Glutamatergic neuron (in vitro differentiated cells): ENCODE results near the gene DNM3. TPM values are rescaled to one million over a fixed set of nuclear protein-coding genes. Genes with fewer than 3 reads are reported as not detected.
A peak's percentile ranks its signal among the peaks of the same experiment; 100 is the strongest.

Experiments
- DNase-seq: peaks from one replicate; pipeline ENCODE4 v3.0.0; 2022
- H3K27ac Mint-ChIP-seq: one replicate; pipeline ENCODE4 v1.8.0; 2020; ENCODE audit warnings: mild to moderate bottlenecking, mixed read lengths, inconsistent platforms; ENCODE audit not compliant: unreplicated experiment
- H3K27me3 Mint-ChIP-seq: one replicate; pipeline ENCODE4 v1.8.0; 2020; ENCODE audit warnings: mild to moderate bottlenecking, moderate library complexity, mixed read lengths, inconsistent platforms; ENCODE audit not compliant: unreplicated experiment
- H3K36me3 Mint-ChIP-seq: one replicate; pipeline ENCODE4 v1.8.0; 2020; ENCODE audit warnings: mild to moderate bottlenecking, mixed read lengths, inconsistent platforms; ENCODE audit not compliant: unreplicated experiment
- H3K4me1 Mint-ChIP-seq: one replicate; pipeline ENCODE4 v1.8.0; 2020; ENCODE audit warnings: mild to moderate bottlenecking, low read depth, mixed read lengths, inconsistent platforms; ENCODE audit not compliant: unreplicated experiment
- H3K4me3 Mint-ChIP-seq: one replicate; pipeline ENCODE4 v1.8.0; 2020; ENCODE audit warnings: mild to moderate bottlenecking, mixed read lengths, inconsistent platforms; ENCODE audit not compliant: unreplicated experiment
- H3K9me3 Mint-ChIP-seq: one replicate; pipeline ENCODE4 v1.8.0; 2020; ENCODE audit warnings: mild to moderate bottlenecking, moderate library complexity, mixed read lengths, inconsistent platforms; ENCODE audit not compliant: unreplicated experiment
- total RNA-seq: library from RNA; stranded (reverse); fragmentation: NEBNext Ultra II Directional; extraction: Animal tissue kit (Norgen Biotek cat#: 25700); gene quantifications from one replicate; pipeline ENCODE4 v1.2.1, GENCODE V29; 2021; ENCODE audit not compliant: unreplicated experiment
- TF ChIP-seq, protein P1 (sequence below): fragments of 200-600 bp; sonication (generic); IDR thresholded peaks from one replicate; pipeline ENCODE4 v1.5.0; 2021; ENCODE audit not compliant: partially characterized antibody, unreplicated experiment

Gene DNM3
- total RNA-seq, 1 donor from 2014 or later = 11.4 TPM

- Mint-ChIP-seq H3K4me1 (no peaks in the 10 kb centered on the region), H3K36me3 (no peaks in the 10 kb centered on the region), H3K4me3 (no peak overlapping the region), H3K9me3 (no peaks in the 10 kb centered on the region), H3K27me3 (no peaks in the 10 kb centered on the region), H3K27ac (no peak overlapping the region)
- no peak for DNase-seq
- TF ChIP-seq, protein P1, sequence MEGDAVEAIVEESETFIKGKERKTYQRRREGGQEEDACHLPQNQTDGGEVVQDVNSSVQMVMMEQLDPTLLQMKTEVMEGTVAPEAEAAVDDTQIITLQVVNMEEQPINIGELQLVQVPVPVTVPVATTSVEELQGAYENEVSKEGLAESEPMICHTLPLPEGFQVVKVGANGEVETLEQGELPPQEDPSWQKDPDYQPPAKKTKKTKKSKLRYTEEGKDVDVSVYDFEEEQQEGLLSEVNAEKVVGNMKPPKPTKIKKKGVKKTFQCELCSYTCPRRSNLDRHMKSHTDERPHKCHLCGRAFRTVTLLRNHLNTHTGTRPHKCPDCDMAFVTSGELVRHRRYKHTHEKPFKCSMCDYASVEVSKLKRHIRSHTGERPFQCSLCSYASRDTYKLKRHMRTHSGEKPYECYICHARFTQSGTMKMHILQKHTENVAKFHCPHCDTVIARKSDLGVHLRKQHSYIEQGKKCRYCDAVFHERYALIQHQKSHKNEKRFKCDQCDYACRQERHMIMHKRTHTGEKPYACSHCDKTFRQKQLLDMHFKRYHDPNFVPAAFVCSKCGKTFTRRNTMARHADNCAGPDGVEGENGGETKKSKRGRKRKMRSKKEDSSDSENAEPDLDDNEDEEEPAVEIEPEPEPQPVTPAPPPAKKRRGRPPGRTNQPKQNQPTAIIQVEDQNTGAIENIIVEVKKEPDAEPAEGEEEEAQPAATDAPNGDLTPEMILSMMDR = peak; percentile 70
These were observed 293.9 kb downstream of the DNM3 start for GRCh38 chr1:172135076-172135672.

- no peak for DNase-seq
- Mint-ChIP-seq H3K36me3 (no peaks in the 10 kb centered on the region), H3K4me3 (no peak overlapping the region), H3K27ac (no peak overlapping the region), H3K4me1 (no peaks in the 10 kb centered on the region), H3K27me3 (no peaks in the 10 kb centered on the region), H3K9me3 (no peaks in the 10 kb centered on the region)
- TF ChIP-seq, protein P1 = no peak
These were observed 294.8 kb downstream of the DNM3 start for GRCh38 chr1:172135978-172136610.

DNA sequence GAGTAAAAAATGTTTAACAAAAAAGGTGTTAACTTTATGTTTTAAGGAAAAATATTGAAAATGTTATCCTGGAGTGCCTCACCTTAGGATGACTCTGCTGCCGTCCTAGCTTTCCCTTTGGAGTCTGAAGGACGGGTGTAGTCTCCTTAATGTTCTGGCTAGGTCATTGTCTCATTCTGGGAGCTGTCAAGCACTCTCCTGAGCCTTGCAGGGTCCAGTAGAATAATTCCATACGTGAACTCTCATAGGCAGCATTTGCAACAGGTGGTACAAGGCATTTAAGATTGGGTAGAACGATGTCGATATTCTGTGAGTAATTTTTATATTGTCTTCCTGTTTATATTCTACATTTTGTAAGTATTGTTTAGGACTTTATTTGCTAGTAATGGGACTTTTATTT is 295.6 kb downstream of the DNM3 start:
- Mint-ChIP-seq H3K27ac (no peak overlapping the region), H3K27me3 (no peaks in the 10 kb centered on the region), H3K4me3 (no peak overlapping the region), H3K4me1 (peaks cover 1% of the 10 kb centered on the region), H3K36me3 (no peaks in the 10 kb centered on the region), H3K9me3 (no peaks in the 10 kb centered on the region)
- TF ChIP-seq, protein P1 = no peak
- no peak for DNase-seq

DNA sequence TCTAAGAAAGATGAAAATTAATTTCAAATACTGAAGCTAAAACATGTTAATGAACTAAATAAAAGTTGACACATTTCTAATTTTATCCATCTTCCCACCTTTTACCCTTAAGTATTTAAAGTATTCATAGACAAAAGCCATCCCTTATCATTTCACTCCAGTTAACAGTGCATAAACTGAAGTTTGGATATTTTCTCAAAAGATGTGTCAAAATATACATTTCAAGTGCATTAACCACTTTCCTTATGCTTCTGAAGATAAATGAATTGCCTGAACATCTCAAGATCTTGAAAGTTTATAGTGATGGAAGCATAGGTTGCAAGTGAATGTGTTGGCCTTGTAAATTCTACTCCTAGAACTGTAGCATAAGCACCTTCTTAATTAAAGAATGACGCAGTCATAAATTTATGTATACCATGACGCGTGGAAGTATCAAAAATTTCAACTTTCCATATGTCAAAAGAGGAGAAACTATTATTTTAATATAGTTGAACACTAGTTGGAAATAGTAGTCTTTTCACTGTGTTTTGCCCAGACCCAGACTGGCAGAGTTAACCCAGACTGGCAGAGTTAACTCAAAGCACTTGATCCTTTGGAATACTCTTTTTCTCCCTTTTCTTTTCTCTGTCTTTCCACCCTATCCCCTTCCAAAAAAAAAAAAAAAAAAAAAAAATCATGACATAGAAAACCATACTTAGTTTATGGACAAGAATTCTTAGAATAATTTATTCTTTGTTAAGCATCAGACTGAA is 296.6 kb downstream of the DNM3 start:
- Mint-ChIP-seq H3K27ac (no peak overlapping the region), H3K27me3 (no peaks in the 10 kb centered on the region), H3K36me3 (no peaks in the 10 kb centered on the region), H3K4me3 (no peak overlapping the region), H3K9me3 (no peaks in the 10 kb centered on the region), H3K4me1 (peaks cover 1% of the 10 kb centered on the region)
- DNase-seq = no peak
- TF ChIP-seq, protein P1 = no peak

DNA sequence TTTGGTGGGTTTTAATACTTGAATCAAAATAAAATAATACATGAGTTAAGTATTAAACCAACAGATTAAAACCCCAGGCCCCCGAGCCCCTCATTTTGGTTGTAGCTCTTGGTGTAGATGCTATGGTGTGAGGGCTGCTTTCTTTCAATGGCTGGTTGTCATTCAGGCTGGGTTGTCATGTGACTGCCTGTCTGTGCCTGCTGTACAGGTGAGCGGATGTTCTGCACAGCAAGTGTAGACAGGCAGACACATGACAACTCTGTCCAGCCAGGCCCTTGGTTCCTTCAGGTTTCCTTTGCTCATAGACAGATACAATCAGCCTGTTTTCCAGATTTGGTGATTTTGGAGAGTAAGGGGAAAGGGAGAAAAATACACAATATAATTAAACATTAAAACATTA is 297.3 kb downstream of the DNM3 start:
- no peaks in the 10 kb centered on the region for H3K9me3 Mint-ChIP-seq
- H3K4me3 Mint-ChIP-seq = no peak overlapping the region
- no peak overlapping the region for H3K27ac Mint-ChIP-seq
- TF ChIP-seq, protein P1 = no peak
- DNase-seq = no peak
- peaks cover 1% of the 10 kb centered on the region for H3K4me1 Mint-ChIP-seq
- no peaks in the 10 kb centered on the region for H3K27me3 Mint-ChIP-seq
- no peaks in the 10 kb centered on the region for H3K36me3 Mint-ChIP-seq
